ENCODE data around the gene MFSD6L.

MFSD6L gene

GRCh38 chr17:8791248-8791909 lies 7.8 kb downstream of the MFSD6L start:
- DNase-seq, result no peak

- DNase-seq, result no peak
Measured at GRCh38 chr17:8789743-8790142, 9.4 kb downstream of the MFSD6L start.

GRCh38 chr17:8788998-8789397 lies 10.2 kb downstream of the MFSD6L start:
- DNase-seq, result no peak

GRCh38 chr17:8785547-8786413 lies 13.4 kb downstream of the MFSD6L start:
- DNase-seq, result peak; percentile 45 to 52

- no peak for DNase-seq
Measured at GRCh38 chr17:8782176-8782575, 17.0 kb downstream of the MFSD6L start.

- DNase-seq, result no peak
Measured at GRCh38 chr17:8781776-8782175, 17.4 kb downstream of the MFSD6L start.

- DNase-seq, result no peak
Measured at GRCh38 chr17:8776881-8777280, 22.3 kb downstream of the MFSD6L start.

- DNase-seq, result no peak
Measured at GRCh38 chr17:8776248-8776647, 22.9 kb downstream of the MFSD6L start.

GRCh38 chr17:8766731-8767130 lies 32.4 kb downstream of the MFSD6L start:
- no peak for DNase-seq

GRCh38 chr17:8762012-8762411 lies 37.2 kb downstream of the MFSD6L start:
- no peak for DNase-seq

GRCh38 chr17:8758137-8758596 lies 41.0 kb downstream of the MFSD6L start, which contains the start of gene SPDYE4:
Gene SPDYE4, minus strand, starts transcription at chr17:8758546. Its CDS starts 164 bp downstream, at chr17:8758382.
- DNase-seq, result no peak

- no peak for DNase-seq
Measured at GRCh38 chr17:8757189-8757588, 42.0 kb downstream of the MFSD6L start.

- DNase-seq, result no peak
Measured at GRCh38 chr17:8755590-8756255, 43.4 kb downstream of the MFSD6L start.

GRCh38 chr17:8754890-8755289 lies 44.3 kb downstream of the MFSD6L start:
- no peak for DNase-seq

GRCh38 chr17:8753976-8754440 lies 45.2 kb downstream of the MFSD6L start:
- peak in 1 of 2 donors; percentile 19 for DNase-seq

- DNase-seq, result no peak
Measured at GRCh38 chr17:8753136-8753975, 45.8 kb downstream of the MFSD6L start.

GRCh38 chr17:8749616-8750015 lies 49.5 kb downstream of the MFSD6L start:
- no peak for DNase-seq

- DNase-seq, result no peak
Measured at GRCh38 chr17:8747742-8748141, 51.4 kb downstream of the MFSD6L start.

All from CD4-positive, alpha-beta T cell treated with Interferon alpha-2 for 1 hour (primary cell).